HG03575 (cell line): ENCODE results near the gene SSB.
"Not testable (repeated sequence)": the region's sequence is repeated elsewhere in the genome, so short reads cannot be mapped to it uniquely, and the experiment has no call there.

Experiments used
- ATAC-seq: cut with Tn5 transposase; IDR thresholded peaks from one replicate; pipeline ENCODE4 v1.9.1; 2021; ENCODE audit not compliant: unreplicated experiment, insufficient number of reproducible peaks, low FRiP score; ENCODE audit errors: extremely low read depth

Gene SSB

DNA sequence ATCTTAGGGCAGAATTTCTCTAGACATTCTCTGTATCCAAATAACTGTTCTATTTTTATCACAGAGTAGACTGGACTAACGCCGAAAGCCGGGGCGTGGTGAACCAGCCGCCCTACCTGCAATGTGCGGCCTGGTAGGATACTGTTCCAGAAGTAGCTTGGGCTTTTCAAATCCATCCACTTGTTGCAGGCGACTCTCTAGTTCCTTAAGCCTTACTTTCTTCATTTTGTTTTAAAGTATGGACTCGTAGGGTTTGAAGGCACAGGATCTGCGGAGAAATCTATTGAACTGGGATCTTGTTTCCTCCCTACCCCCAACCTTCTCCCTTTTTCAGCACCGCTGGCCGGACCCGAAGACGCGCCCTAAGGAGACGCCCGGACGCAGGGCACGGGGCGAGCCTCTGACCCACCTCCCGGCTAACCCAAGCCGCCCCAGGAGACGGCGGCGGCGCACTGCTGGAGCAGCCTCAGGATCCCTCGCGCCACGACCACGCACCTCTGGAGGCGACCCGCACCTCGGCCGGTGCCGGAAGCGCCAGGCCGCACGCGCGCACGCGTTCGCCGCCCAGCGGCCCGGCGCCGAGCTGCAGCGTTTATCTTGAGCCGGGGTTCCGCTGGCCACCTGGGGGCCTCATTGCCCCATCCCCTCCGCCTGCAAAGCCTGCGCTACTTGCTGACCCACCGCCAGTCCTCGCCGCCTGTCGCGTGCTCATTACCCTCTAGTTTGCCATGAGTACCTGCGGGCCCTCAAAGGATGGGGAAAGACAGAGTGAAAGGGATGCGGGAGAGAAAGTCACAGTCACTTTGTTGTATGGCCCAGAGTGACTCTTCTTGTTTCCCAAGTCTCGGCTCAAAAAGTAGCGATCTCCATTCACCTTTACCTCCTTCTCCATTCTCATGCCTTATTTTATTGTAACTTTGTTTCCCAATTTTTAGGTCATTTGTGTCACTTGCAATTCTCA is 26.0 kb downstream of the SSB start, which contains the start of gene METTL5:
Gene METTL5, minus strand, starts transcription at position 533 of the 961 bp plus-strand sequence. Its CDS starts 308 bp downstream, at position 225.
- peak; percentile 32 for ATAC-seq

DNA sequence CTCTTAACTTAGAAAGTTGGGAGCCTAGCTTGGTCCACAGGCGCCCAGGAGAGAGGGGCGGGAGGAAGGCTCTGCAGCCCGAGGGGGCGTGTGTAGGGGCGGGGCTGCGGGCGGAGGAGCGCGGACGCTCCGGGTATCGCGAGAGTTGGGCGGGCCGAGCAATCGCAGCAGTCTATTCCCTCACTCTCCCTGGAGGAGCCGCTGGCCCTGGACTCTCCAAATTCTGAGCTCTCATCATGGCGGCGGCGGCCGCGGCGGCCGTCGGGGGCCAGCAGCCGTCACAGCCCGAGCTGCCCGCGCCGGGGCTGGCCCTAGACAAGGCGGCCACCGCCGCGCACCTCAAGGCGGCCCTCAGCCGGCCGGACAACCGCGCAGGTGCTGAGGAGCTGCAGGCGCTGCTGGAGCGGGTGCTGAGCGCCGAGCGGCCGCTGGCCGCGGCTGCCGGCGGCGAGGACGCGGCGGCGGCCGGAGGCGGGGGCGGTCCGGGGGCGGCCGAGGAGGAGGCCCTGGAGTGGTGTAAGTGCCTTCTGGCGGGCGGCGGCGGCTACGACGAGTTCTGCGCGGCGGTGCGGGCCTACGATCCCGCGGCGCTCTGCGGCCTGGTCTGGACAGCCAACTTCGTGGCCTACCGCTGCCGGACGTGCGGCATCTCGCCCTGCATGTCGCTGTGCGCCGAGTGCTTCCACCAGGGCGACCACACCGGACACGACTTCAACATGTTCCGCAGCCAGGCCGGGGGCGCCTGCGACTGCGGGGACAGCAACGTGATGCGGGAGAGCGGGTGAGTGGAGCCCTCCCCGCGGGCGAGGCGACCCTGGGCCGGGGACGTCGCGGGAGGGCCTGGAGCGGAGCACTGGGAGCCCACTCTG is 28.8 kb downstream of the SSB start, which contains the start of gene UBR3:
Gene UBR3, plus strand, starts transcription at position 183 of the 869 bp plus-strand sequence. Its CDS starts 54 bp downstream, at position 237.
- peak; percentile 35 for ATAC-seq

DNA sequence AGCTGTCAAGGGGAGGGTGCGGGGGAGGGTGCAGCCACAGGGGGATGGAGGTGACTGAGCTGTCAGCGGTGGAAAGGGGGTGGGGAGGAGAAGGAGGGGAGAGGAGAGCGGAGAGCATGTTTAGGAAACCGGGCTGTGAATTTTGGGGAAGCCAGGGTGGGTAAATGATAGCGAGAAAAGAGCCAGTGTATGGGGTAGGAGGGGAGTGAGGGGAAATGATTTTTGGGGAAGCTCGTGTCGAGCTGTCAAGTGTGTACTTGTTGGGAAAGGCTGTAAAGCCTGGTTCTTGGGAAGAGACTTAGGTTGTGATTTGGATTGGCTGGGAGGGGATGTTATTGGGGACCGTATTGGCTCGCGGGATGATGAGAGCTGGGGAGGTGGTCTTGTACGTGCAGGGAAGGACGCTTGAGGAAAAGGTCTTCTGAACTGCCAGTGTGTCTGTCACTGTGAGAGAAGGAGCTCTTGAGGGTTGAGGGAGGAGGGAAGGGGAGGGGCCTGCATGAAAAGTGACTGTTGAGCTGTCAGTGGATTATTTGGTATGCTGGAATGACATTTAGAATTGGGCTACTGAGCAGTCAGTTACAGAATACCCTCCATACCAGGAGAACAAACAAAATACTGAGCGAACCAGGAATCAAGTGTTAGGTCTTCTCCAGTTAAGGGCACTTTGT is 29.6 kb downstream of the SSB start:
- ATAC-seq: no peak

DNA sequence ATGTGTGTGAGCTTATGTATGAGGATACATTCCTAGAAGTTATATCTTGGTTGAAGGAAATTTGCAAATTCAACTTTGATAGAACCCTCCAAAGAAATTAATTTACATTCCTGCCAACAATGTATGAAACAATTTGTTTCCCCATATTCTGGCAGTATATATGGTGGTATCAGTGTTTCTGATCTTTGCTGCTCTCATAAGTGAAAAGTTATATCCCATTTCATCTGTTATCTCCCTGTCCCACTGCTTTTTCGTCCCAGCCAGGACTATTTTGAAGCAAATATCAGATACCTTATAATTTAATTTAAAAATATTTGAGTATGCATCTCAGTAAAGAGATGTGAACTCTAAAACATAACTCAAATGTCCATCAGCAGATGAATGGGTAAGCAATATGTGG is 35.7 kb downstream of the SSB start:
- ATAC-seq: no peak

DNA sequence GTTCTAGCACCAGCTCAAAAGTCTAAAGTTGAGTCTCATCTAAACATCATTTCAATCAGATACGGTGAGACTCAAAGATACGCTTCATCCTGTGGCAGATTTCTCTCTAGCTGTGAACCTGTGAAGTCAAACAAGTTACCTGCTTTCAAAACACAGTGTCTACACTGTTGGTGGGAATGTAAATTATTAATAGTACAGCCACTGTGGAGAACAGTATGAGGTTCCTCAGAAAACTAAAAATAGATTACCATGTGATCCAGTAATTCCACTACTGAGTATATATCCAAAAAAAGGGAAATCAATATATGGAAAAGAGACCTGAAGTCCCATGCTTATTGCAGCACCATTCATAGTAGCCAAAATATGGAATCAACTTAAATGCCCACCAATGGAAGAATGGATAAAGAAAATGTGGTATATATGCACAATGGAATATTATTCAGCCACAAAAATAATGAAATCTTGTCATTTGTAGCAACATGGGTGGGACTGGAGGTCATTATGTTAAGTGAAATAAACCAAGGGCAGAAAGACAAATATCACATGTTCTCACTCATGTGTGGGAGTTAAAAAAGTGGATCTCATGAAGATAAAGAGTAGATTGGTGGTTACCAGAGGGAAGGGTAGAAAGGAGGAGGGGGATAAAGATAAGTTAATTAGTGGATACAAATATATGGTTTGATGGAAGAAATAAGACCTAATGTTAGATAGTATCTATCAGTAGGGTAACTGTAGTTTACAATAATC is 40.2 kb downstream of the SSB start:
- no peak for ATAC-seq

DNA sequence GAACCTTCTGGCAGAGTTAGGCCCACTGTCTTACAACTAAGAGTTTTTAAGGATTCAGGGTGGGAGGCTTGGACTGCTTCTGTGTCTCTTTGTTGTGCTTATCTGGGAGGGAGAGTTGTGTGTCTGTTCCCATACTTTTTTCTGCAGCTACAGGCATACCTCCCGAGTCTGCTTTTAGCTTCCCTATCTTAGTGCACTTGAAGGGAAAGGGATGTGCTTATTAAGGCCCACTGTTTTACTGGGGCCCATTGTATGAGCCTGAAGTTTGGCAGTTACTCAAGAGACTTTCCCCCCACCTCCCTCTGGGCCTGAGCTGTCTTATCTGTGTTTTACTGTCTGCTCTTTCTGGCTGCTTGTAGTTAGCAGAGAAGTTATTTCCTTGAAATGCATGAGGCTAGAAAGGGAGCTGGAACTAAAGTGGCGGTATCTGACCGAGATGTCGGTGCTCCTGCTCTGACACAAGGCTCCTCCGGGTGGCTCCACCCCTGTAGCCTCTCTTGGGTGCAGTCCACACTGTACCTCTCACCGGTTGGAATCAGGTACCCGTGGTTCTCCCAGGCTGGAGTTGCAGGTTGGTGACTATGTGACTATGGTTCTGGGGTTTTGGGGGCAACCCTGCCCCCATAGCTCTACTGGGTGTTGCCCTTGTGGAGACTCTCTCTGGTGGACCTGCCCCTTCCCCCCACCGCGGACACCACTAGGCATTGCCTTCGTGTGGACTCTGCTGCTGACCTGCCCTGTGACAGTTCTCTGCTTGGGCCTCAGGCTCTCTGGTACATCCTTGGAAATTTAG is 41.5 kb downstream of the SSB start:
- ATAC-seq: no peak

DNA sequence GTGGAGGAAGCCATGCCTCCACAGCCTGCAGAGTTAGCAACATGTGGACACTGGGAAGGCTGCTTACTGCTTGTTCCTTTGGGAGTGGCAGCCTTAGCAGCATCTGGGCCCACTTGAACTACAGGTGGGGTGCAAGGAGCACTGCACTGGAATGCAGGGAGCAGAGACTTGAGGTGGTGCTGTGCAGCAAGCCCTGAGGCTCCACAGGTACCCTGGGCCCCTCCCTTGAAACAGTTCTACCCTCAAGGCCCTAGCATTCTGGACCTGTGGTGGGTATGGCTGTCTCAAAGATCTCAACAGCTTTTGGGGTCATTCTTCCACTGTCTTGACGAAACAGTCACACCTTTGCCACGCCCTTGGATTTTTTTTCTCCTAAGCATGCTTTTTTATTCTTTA is 42.1 kb downstream of the SSB start:
- ATAC-seq: no peak

DNA sequence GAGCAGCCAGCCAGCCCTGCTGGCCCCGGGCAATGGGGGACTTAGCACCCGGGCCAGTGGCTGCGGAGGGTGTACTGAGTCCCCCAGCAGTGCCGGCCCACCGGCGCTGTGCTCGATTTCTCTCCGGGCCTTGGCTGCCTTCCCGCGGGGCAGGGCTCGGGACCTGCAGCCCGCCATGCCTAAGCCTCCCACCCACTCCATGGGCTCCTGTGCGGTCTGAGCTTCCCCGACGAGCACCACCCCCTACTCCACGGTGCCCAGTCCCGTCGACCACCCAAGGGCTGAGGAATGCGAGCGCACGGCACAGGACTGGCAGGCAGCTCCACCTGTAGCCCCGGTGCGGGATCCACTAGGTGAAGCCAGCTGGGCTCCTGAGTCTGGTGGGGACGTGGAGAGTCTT is 43.0 kb downstream of the SSB start:
- not testable (repeated sequence) for ATAC-seq

DNA sequence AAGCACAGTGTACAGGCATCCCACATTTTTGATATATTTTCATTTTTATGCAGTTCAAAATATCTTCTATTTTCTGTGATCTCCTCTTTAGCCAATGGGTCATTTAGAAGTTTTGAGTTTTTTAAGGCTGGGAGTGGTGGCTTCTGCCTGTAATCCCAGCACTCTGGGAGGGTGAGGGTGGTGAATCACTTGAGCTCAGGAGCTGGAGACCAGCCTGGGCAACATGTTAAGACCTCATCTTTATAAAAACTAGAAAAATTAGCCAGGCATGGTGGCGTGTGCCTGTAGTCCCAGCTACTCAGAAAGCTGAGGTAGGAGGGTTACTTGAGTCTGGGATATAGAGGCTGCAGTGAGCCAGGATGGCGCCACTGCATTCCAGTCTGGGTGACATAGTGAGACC is 46.3 kb downstream of the SSB start:
- ATAC-seq: no peak

DNA sequence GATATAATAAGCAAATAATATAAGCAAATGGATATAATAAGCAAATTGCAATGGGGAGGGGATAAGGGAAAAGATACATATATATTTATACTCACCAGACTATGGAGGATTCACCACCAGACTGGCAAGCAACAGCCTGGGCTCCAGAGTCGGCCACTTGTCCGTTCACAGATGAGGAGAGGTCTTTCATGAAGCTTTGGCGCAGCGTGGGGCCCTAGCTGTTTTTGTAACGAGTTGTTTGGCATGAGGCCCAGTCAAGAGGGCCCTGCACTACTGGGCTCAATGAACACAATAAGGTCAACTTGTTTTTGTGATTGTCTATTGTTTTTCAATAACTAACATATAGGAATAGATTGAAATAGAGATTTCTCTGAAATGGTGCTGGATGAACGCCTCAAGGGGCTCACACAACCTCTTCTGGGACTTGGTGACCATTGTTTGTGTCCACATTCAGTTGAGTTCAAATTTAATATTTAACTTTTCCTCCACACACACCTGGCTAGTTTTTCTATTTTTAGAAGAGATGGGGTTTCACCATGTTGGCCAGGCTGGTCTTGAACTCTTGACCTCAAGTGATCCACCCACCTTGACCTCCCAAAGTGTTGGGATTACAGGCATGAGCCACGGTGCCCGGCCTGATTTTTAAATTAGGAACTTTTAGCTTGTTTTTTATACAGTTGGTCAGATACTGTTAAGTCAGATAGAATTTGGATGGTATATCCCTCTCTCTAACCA is 50.5 kb downstream of the SSB start:
- not testable (repeated sequence) for ATAC-seq

DNA sequence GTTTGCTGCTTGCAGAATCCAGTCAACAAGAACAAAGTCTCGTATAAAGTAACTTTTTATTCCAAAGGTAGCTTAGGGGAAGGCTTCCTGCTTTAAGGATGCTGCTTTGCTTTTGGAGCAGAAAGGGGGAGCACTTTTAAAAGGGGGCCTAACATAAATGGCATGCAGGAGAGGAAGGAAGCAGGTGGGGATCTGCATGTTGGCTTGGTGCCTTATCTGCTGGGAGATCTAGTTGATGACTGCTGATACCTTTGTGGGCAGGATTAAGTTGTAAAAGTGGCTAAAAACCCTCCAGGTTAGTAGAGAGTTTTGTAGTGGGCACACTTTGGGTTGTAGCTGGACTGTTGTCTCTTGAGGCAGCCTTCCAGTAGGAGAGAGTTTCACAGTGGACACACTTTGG is 51.0 kb downstream of the SSB start:
- no peak for ATAC-seq

DNA sequence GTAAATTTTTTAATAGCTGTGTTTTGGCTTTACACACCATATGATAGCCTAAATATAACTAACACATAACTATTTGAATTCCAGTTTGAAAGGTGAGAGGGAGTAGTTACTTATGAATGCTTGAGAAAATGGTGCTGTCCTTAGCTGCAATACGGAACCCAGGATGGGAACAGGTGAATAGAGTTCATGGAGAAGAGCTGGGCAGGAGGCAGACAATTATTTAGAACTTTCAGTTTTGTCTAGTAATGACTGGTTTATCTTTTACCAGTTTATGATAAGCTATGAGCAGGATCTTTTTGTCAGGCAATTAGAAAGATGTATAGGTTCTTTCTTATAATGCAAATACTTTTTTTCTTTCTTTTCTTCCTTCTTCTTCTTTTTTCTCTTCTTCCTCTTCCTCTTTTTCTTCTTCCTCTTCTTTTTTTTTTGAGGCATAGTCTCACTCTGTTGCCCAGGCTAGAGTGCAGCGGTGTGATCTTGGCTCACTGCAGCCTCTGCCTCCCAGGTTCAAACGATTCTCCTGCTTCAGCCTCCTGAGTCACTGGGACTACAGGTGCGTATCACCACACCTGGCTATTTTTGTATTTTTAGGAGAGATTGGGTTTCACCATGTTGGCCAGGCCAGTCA is 54.5 kb downstream of the SSB start:
- no peak for ATAC-seq

DNA sequence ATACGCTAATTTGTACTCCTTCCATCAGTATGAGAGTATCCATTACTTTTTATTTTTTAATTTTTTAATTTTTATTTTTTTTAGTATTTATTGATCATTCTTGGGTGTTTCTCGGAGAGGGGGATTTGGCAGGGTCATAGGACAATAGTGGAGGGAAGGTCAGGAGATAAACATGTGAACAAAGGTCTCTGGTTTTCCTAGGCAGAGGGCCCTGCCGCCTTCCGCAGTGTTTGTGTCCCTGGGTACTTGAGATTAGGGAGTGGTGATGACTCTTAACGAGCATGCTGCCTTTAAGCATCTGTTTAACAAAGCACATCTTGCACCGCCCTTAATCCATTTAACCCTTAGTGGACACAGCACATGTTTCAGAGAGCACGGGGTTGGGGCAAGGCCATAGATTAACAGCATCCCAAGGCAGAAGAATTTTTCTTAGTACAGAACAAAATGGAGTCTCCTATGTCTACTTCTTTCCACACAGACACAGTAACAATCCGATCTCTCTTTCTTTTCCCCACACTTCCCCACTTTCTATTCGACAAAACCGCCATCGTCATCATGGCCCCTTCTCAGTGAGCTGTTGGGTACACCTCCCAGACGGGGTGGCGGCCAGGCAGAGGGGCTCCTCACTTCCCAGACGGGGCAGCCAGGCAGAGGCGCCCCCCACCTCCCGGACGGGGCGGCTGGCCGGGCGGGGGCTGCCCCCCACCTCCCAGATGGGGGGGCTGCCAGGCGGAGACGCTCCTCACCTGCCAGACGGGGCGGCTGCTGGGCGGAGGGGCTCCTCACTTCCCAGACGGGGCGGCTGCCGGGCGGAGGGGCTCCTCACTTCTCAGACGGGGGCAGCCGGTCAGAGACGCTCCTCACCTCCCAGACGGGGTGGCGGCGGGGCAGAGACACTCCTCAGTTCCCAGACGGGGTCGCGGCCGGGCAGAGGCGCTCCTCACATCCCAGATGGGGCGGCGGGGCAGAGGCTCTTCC is 56.9 kb downstream of the SSB start:
- ATAC-seq: not testable (repeated sequence)

DNA sequence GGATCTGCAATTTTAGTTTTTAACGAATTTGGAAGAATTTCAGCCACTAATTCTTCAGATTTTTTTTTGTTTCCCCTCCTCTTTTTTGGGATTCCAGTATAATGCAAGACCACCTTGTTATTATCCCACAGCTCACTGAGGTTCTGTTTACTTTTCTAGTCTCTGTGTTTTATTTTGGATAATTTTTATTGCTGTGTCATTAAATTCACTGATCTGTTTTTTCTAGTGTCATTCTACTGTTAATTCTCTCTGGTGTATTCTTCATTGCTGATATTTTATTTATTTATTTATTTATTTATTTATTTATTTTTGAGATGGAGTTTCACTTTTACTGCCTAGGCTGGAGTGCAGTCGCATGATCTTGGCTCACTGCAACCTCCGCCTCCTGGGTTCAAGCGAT is 60.8 kb downstream of the SSB start:
- no peak for ATAC-seq

DNA sequence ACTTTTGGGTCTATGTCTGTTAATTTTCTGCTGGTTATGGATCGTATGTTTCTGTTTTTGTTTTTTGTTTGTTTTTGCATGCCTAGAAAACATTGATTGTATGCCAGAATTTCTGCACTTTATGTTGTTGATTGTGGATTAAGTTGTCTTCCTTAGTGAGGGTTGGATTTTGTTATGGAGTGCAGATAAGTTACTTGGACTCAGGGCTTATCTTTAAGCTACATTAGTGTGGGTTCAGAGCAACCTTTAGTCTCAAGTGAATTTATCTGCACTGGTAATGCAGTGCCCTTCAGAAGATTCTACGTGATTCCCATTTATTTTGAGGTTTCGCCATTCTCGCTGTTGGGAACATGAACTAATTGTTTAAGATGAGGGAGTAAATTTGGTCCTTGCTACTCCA is 61.5 kb downstream of the SSB start:
- ATAC-seq: no peak
